Activated naive CD8-positive, alpha-beta T cell treated with anti-CD3 and anti-CD28 coated beads, Interleukin-2, amount 10 ng/mL, durations not matched to agents 7 days and 5 days (primary cell): ENCODE data around the gene MED29. TPM values are rescaled to one million over a fixed set of nuclear protein-coding genes. Genes with fewer than 3 reads are reported as not detected.
A peak's percentile ranks its signal among the peaks of the same experiment; 100 is the strongest.

ENCODE experiments used
- ATAC-seq: fragments of 150-1000 bp; cut with Tn5 transposase; one replicate; pipeline ENCODE4 v1.10.0; 2021; ENCODE audit warnings: low read depth, moderate library complexity
- POLR2A ChIA-PET: fragments of 350-600 bp; sonication (Branson Sonifier 250); formaldehyde crosslinking; loops from one replicate; lab custom pipeline; 2021; ENCODE audit warnings: antibody characterized with exemption; lab: Charles Lee
- DNase-seq: peaks from one replicate; pipeline ENCODE4 v3.0.0; 2021
- H3K27ac Mint-ChIP-seq: one replicate; pipeline ENCODE4 v1.8.0; 2022; ENCODE audit warnings: mild to moderate bottlenecking, mixed read lengths
- H3K27me3 Mint-ChIP-seq: one replicate; pipeline ENCODE4 v1.8.0; 2022; ENCODE audit warnings: mild to moderate bottlenecking, moderate library complexity, mixed read lengths
- H3K36me3 Mint-ChIP-seq: one replicate; pipeline ENCODE4 v1.8.0; 2021; ENCODE audit warnings: mild to moderate bottlenecking, mixed read lengths
- H3K4me1 Mint-ChIP-seq: one replicate; pipeline ENCODE4 v1.8.0; 2021; ENCODE audit warnings: mixed read lengths
- H3K4me3 Mint-ChIP-seq: one replicate; pipeline ENCODE4 v1.8.0; 2022; ENCODE audit warnings: mild to moderate bottlenecking, moderate library complexity, mixed read lengths
- H3K9me3 Mint-ChIP-seq: one replicate; pipeline ENCODE4 v1.8.0; 2021; ENCODE audit warnings: mixed read lengths
- total RNA-seq, 2 experiments: library from RNA; stranded (reverse); gene quantifications; one replicate each; pipeline ENCODE4 v1.2.3, GENCODE V29; 2021

The MED29 gene
- 10 to 100 TPM; 39.0 to 40.7 TPM for total RNA-seq

DNA sequence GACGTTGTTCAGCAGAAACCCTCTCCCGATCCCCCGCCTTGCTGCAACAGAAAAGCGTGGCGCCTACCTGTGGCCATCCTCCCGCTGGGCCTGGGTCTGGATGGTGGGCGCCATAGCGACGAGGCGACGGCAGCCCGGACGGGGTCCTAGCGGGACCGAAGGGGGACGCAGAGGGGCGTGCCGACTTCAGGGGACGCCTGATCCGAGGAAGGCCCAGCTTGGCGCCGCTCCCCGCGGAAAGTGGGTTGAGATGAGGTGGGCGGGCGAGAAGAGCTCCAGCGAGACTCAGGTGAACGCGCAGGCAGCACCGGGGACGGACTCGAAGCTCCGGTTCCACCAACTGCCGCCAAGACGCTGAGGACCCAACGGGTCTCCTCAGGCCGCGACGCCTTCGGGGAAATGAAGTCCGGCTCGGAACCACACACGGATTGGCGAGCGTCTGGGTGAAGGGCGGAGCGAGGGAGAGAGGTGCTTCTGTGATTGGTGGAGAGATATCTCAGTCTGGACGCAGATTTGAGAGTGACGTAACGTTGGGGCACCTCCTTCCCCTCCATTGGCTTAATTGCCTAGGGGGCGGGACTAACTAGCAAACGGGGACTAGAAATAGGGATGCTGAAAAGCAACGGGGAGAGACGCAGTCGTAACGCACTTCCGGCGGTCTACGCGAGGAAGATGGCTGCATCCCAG is at the start of gene MED29, which contains the start of gene PAF1:
Gene MED29 (plus strand): TSS at position 628 of the 687 bp plus-strand sequence. CDS start 45 bp downstream, at position 673.
Gene PAF1 (minus strand): TSS at position 356 of the 687 bp plus-strand sequence. CDS start 242 bp downstream, at position 114.
- peaks cover 25% of the 10 kb centered on the region for H3K4me1 Mint-ChIP-seq
- POLR2A ChIA-PET: interaction anchor here (0.7 to 2.6 kb wide), 13 partner anchors 10 to 90 kb away, joined by 3 to 39 read pairs (median 9); partner anchors contain the start of genes GMFG, PLEKHG2, RPS16 and SAMD4B
- no peaks in the 10 kb centered on the region for H3K9me3 Mint-ChIP-seq
- DNase-seq: peak; percentile 89
- H3K27ac Mint-ChIP-seq: peak within 1 kb of the TSS; percentile 99
- H3K27me3 Mint-ChIP-seq: no peaks in the 10 kb centered on the region
- peaks cover 22% of the 10 kb centered on the region for H3K36me3 Mint-ChIP-seq
- H3K4me3 Mint-ChIP-seq: peak within 1 kb of the TSS; percentile 96
- ATAC-seq: peak; percentile 96

DNA sequence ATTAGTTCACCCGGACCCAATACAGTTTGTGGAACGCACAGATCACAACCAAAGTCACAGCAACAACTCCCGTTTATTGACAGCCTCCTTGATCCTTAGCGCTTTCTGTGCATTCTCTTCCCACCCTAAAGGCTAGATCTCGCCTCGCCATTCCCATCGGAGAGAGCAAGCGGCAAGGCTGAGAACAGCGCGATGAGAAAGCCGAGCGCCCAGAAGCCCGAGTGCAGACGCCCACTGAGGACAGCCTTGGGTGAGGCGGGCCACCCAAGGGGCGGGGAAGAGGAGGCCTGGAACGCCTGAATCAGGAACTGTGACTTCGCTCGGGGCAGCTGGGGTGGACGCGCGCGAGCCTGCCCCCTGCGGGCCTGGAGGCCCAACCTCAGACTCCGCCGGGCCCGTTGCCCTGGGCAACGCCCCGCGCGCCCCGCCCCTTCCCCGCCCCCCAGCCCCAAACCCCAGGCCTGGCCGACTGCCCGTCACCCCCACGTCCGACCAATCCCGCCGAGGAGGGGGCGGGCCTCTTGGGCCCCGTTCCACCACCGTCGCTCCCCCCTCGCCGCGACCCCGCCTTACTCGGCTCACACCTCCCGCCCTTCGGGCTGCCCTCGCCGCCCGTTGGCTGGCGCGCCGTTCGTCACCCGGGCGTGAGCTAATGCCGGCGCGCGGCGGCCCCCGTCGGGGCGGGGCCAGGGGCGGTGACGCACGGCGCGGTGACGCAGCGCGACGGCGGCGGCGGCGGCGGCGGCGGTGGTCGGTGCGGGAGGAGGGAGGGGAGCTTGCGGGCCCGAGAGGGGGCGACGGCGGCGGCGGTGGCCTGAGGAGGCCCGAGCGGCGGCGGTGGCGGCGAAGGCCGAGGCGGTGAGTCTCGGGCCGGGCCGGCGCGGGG is 49.2 kb upstream of the MED29 start, which contains the start of gene SAMD4B:
Gene SAMD4B (plus strand): TSS at position 703 of the 886 bp plus-strand sequence. CDS start 14,473 bp downstream, outside the sequence.
- Mint-ChIP-seq H3K27ac (peak within 1 kb of the TSS; percentile 96), H3K9me3 (no peaks in the 10 kb centered on the region), H3K4me1 (peaks cover 51% of the 10 kb centered on the region), H3K36me3 (peaks cover 9% of the 10 kb centered on the region), H3K27me3 (no peaks in the 10 kb centered on the region), H3K4me3 (peak within 1 kb of the TSS; percentile 96)
- POLR2A ChIA-PET: interaction anchor here (0.6 to 1.9 kb wide), 13 partner anchors 9 to 192 kb away, joined by 3 to 15 read pairs (median 5); partner anchors contain the start of genes MED29, PAF1, PLEKHG2 and RPS16
- ATAC-seq: peak; percentile 89
- DNase-seq: peak; percentile 99

DNA sequence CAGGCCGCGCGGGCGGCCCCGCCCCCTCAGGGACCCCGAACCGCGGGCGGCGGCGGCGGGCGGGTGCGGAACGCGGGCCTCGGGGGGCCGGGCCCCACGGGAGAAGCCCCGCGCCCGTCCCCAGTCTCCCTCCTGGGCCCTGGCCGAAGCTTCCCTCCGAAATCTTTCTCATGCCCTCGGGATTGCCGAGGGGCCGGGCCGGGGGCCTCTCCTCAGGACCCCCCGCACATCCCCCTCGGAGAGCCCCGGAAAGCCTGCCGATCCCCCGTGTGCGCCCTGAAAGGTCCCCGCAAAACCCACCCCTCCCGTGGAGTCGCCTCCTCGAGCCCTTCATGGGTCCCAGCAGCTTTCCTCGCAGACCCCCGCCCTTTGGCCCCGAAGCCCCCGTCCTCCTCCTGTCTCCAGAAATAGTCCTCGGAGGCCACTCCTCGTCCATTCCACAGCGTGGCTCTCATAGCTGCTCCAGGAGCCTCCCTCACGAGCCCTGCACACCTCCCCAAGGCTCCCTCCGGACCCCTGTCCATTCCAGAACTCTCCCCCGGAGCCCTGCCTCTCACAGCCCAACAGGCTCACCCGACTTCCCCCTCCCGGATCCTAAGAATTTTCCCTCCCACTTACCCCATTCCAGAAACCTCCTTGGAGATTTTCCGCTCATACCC is 48.4 kb upstream of the MED29 start:
- ATAC-seq (no peak), DNase-seq (no peak)
- Mint-ChIP-seq H3K9me3 (no peaks in the 10 kb centered on the region), H3K4me1 (peaks cover 50% of the 10 kb centered on the region), H3K27me3 (no peaks in the 10 kb centered on the region), H3K4me3 (peak overlapping the region; percentile 85), H3K27ac (peak overlapping the region; percentile 84), H3K36me3 (peaks cover 10% of the 10 kb centered on the region)
- POLR2A ChIA-PET: interaction anchor here (0.6 to 1.9 kb wide), 11 partner anchors 8 to 191 kb away, joined by 3 to 15 read pairs (median 5); partner anchors contain the start of genes MED29, PAF1, PLEKHG2 and RPS16

- peaks cover 17% of the 10 kb centered on the region for H3K36me3 Mint-ChIP-seq
- H3K4me3 Mint-ChIP-seq: no peak overlapping the region
- peak overlapping the region; percentile 14 for H3K27ac Mint-ChIP-seq
- no peaks in the 10 kb centered on the region for H3K27me3 Mint-ChIP-seq
- H3K4me1 Mint-ChIP-seq: peaks cover 42% of the 10 kb centered on the region
- DNase-seq (no peak), ATAC-seq (no peak)
- POLR2A ChIA-PET: interaction anchor here (1.1 kb wide), 1 partner anchor 11 kb away, joined by 3 read pairs; no protein-coding TSS in a partner anchor
- H3K9me3 Mint-ChIP-seq: no peaks in the 10 kb centered on the region
Measured at GRCh38 chr19:39345956-39346355, 45.2 kb upstream of the MED29 start.

- Mint-ChIP-seq H3K4me1 (peaks cover 48% of the 10 kb centered on the region), H3K36me3 (peaks cover 23% of the 10 kb centered on the region), H3K27ac (no peak overlapping the region), H3K4me3 (no peak overlapping the region), H3K27me3 (no peaks in the 10 kb centered on the region), H3K9me3 (no peaks in the 10 kb centered on the region)
- POLR2A ChIA-PET: no interaction called here
- DNase-seq: no peak
- no peak for ATAC-seq
Measured at GRCh38 chr19:39347332-39348164, 43.6 kb upstream of the MED29 start.

GRCh38 chr19:39349326-39349725 is 41.9 kb upstream of the MED29 start:
- no peaks in the 10 kb centered on the region for H3K27me3 Mint-ChIP-seq
- no peak for DNase-seq
- no peak overlapping the region for H3K27ac Mint-ChIP-seq
- no peak for ATAC-seq
- H3K4me3 Mint-ChIP-seq: no peak overlapping the region
- POLR2A ChIA-PET: interaction anchor here (1.7 kb wide), 1 partner anchor 63 kb away, joined by 3 read pairs; the partner anchor contains the start of gene PLEKHG2
- H3K4me1 Mint-ChIP-seq: peaks cover 35% of the 10 kb centered on the region
- H3K9me3 Mint-ChIP-seq: no peaks in the 10 kb centered on the region
- peaks cover 25% of the 10 kb centered on the region for H3K36me3 Mint-ChIP-seq

DNA sequence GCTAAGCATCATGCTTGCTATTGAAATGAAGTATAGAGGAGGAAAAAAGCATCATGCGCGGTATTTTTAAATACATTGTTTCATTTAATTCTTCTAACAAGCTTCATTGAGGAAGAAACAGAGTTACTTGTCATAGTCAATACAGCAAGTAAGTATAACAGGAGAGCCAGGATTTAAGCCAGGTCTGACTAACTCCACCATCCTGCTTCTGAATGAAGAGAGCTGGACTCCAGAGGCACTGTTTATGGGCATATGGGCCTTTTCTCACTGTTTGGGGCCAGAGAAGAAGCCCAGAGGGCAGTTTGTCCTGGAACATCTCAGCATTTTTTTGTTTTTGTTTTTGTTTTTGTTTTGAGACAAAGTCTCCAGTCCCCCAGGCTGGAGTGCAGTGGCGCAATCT is 41.0 kb upstream of the MED29 start:
- Mint-ChIP-seq H3K4me1 (peaks cover 28% of the 10 kb centered on the region), H3K27me3 (no peaks in the 10 kb centered on the region), H3K36me3 (peaks cover 23% of the 10 kb centered on the region), H3K9me3 (no peaks in the 10 kb centered on the region), H3K4me3 (no peak overlapping the region), H3K27ac (no peak overlapping the region)
- DNase-seq (no peak), ATAC-seq (no peak)
- POLR2A ChIA-PET: interaction anchor here (1.3 to 1.7 kb wide), 2 partner anchors 8 to 62 kb away, joined by 3 to 9 read pairs; partner anchors contain the start of genes PLEKHG2 and SAMD4B

- H3K36me3 Mint-ChIP-seq: peaks cover 27% of the 10 kb centered on the region
- POLR2A ChIA-PET: interaction anchor here (1.3 kb wide), 1 partner anchor 9 kb away, joined by 9 read pairs; the partner anchor contains the start of gene SAMD4B
Measured at GRCh38 chr19:39351537-39352064, 39.6 kb upstream of the MED29 start.

GRCh38 chr19:39352381-39353255 is 38.6 kb upstream of the MED29 start:
- H3K27me3 Mint-ChIP-seq: no peaks in the 10 kb centered on the region
- H3K36me3 Mint-ChIP-seq: peaks cover 29% of the 10 kb centered on the region
- DNase-seq (no peak), ATAC-seq (no peak)
- H3K4me1 Mint-ChIP-seq: peaks cover 19% of the 10 kb centered on the region
- H3K27ac Mint-ChIP-seq: no peak overlapping the region
- no peak overlapping the region for H3K4me3 Mint-ChIP-seq
- no peaks in the 10 kb centered on the region for H3K9me3 Mint-ChIP-seq
- POLR2A ChIA-PET: no interaction called here

More at GRCh38 chr19:39351537-39352064, 39.6 kb upstream of the MED29 start:
- H3K27ac Mint-ChIP-seq: peak overlapping the region; percentile 31
- H3K9me3 Mint-ChIP-seq: no peaks in the 10 kb centered on the region
- no peak for DNase-seq
- no peaks in the 10 kb centered on the region for H3K27me3 Mint-ChIP-seq
- peaks cover 22% of the 10 kb centered on the region for H3K4me1 Mint-ChIP-seq
- peak; percentile 74 for ATAC-seq
- no peak overlapping the region for H3K4me3 Mint-ChIP-seq

DNA sequence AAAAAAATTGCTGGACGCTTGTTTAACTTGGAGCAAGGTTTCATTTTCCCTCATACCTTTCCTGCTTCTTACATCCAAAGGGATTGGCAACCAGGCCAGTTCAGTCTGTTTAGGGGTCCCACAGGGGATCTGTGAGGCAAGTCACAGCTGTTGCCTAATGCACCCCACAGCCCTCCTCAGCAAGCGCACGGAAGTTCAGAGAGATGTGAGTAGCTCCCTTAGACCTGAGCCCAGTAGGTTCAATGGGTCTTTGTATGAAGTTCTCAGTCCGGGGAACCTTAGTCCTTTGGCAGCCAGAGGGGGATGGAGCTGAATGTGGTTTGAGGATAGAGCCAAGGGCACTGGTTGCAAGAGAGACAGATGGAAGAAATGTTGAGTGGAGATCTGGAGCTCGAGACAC is 35.9 kb upstream of the MED29 start:
- POLR2A ChIA-PET: no interaction called here
- H3K4me1 Mint-ChIP-seq: peaks cover 9% of the 10 kb centered on the region

GRCh38 chr19:39356073-39356472 is 35.1 kb upstream of the MED29 start:
- POLR2A ChIA-PET: no interaction called here
- peaks cover 26% of the 10 kb centered on the region for H3K36me3 Mint-ChIP-seq
- no peaks in the 10 kb centered on the region for H3K9me3 Mint-ChIP-seq
- H3K4me3 Mint-ChIP-seq: no peak overlapping the region
- no peak overlapping the region for H3K27ac Mint-ChIP-seq
- peaks cover 11% of the 10 kb centered on the region for H3K4me1 Mint-ChIP-seq
- DNase-seq (no peak), ATAC-seq (no peak)
- no peaks in the 10 kb centered on the region for H3K27me3 Mint-ChIP-seq

More for the DNA sequence above, 35.9 kb upstream of the MED29 start:
- H3K27me3 Mint-ChIP-seq: no peaks in the 10 kb centered on the region
- DNase-seq (no peak), ATAC-seq (no peak)
- no peaks in the 10 kb centered on the region for H3K9me3 Mint-ChIP-seq
- H3K4me3 Mint-ChIP-seq: no peak overlapping the region
- H3K36me3 Mint-ChIP-seq: peaks cover 25% of the 10 kb centered on the region
- H3K27ac Mint-ChIP-seq: no peak overlapping the region
